Measurements from ENCODE around the gene TMEM170A.

DNA sequence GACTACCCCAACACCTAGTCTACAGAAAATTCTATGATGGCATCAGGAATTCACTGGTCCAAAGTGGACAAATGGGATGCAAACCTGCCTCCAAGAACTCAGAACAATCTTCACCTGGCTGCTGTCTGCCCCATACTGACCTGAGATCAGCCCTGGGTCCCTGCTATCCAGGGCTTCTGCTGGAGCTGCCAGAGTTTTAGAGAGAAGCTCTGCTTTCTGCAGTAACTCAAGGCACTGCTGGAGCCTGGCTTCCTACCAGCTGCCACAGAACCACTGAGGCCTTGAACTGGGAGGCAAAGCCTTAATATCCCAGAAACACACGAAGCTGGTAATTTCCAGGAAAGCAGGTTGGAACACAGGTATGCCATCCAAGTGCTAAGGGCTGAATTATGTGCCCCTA, 7.5 kb downstream of the TMEM170A start:
- TF ChIP-seq CTCF (IDR thresholded peaks at IDR 0.05; ENCODE audit: borderline replicate concordance, extremely low read depth, low read length, poor library complexity, severe bottlenecking) (no peak), EZH2 (IDR thresholded peaks at IDR 0.05; ENCODE audit: borderline replicate concordance, low read depth, low read length, severe bottlenecking) (no peak)
